Fibroblast of lung (primary cell): ENCODE results near the gene FBXW12. TPM values are rescaled to one million over a fixed set of nuclear protein-coding genes. Genes with fewer than 3 reads are reported as not detected.

Source experiments
- DNase-seq, 2 donors: peaks; one replicate each; pipeline versions ENCODE4 v3.0.0 to v3.0.0-alpha.2; 2010; ENCODE audit warnings: low read depth in 2 of 2
- H2AFZ ChIP-seq: 2 replicates; pipeline ENCODE4 v1.5.1; 2012; ENCODE audit warnings: low read length, control low read depth, inconsistent platforms
- H3K27ac ChIP-seq: 2 replicates; pipeline ENCODE4 v1.5.1; 2011; ENCODE audit warnings: low read length, control low read depth; ENCODE audit not compliant: insufficient read depth
- H3K27me3 ChIP-seq: 2 replicates; pipeline ENCODE4 v1.5.1; 2011; ENCODE audit warnings: mild to moderate bottlenecking, low read length; ENCODE audit not compliant: control insufficient read depth, insufficient read depth
- H3K36me3 ChIP-seq: 2 replicates; pipeline ENCODE4 v1.5.1; 2011; ENCODE audit warnings: low read length; ENCODE audit not compliant: control insufficient read depth, insufficient read depth
- H3K4me1 ChIP-seq: 2 replicates; pipeline ENCODE4 v1.5.1; 2011; ENCODE audit warnings: low read length; ENCODE audit not compliant: control insufficient read depth, insufficient read depth; ENCODE audit errors: extremely low read depth
- H3K4me2 ChIP-seq: 2 replicates; pipeline ENCODE4 v1.5.1; 2011; ENCODE audit warnings: low read length, control low read depth; ENCODE audit not compliant: insufficient read depth; ENCODE audit errors: extremely low read depth
- H3K4me3 ChIP-seq, 4 experiments: fragments of 200-600 bp in 1 of 4; sonication (generic) in 1 of 4; replicated peaks in 1 of 4; 2 replicates each; pipeline ENCODE4 v1.5.1; 2011 to 2016; ENCODE audit warnings: low read length in 4 of 4, low read depth in 3 of 4, mild to moderate bottlenecking in 3 of 4, control low read depth in 2 of 4, inconsistent platforms in 1 of 4, mixed read lengths in 1 of 4; ENCODE audit not compliant: insufficient read depth in 1 of 4; ENCODE audit errors: control extremely low read depth in 1 of 4
- H3K79me2 ChIP-seq: 2 replicates; pipeline ENCODE4 v1.5.1; 2012; ENCODE audit warnings: mild to moderate bottlenecking, low read length, inconsistent platforms; ENCODE audit not compliant: control insufficient read depth, insufficient read depth
- H3K9ac ChIP-seq: 2 replicates; pipeline ENCODE4 v1.5.1; 2011; ENCODE audit warnings: mild to moderate bottlenecking, low read length, control low read depth; ENCODE audit not compliant: insufficient read depth
- H3K9me3 ChIP-seq: 2 replicates; pipeline ENCODE4 v1.5.1; 2012; ENCODE audit warnings: low read depth, low read length; ENCODE audit not compliant: control insufficient read depth, insufficient read depth
- H4K20me1 ChIP-seq: 2 replicates; pipeline ENCODE4 v1.5.1; 2011; ENCODE audit warnings: low read length; ENCODE audit not compliant: control insufficient read depth, insufficient read depth; ENCODE audit errors: extremely low read depth
- EZH2 ChIP-seq: IDR thresholded peaks from 2 replicates; pipeline ENCODE4 v1.5.1; 2012; ENCODE audit warnings: low read length, control low read depth, mild to moderate bottlenecking; ENCODE audit errors: missing control alignments
- polyA plus RNA-seq, 2 donors: library from polyadenylated mRNA; depleted of rRNA in 1 of 2; stranded (reverse) in 1 of 2; unstranded in 1 of 2; fragments of >200 nt; gene quantifications; 2 replicates each; pipeline ENCODE4 v1.2.1, GENCODE V29; 2011 to 2012; ENCODE audit warnings: missing spikeins in 1 of 2
- total RNA-seq: library from RNA; depleted of rRNA; stranded (reverse); fragments of >200 nt; gene quantifications from 2 replicates; pipeline ENCODE4 v1.2.1, GENCODE V29; 2014
- TF ChIP-seq, protein P1 (sequence below), 2 donors: IDR thresholded peaks in 1 of 2; conservative IDR thresholded peaks in 1 of 2; 1 replicate in 1 of 2; 2 replicates in 1 of 2; pipeline ENCODE4 v1.5.1; 2011 to 2012; ENCODE audit warnings: low read length in 2 of 2, control low read depth in 1 of 2, inconsistent platforms in 1 of 2, low read depth in 1 of 2, mild to moderate bottlenecking in 1 of 2

FBXW12 gene
- total and polyA plus RNA-seq, 2 donors (not counting 1 experiment from before 2014, with no cell fraction given) = 0.06 TPM; not detected in 1

DNA sequence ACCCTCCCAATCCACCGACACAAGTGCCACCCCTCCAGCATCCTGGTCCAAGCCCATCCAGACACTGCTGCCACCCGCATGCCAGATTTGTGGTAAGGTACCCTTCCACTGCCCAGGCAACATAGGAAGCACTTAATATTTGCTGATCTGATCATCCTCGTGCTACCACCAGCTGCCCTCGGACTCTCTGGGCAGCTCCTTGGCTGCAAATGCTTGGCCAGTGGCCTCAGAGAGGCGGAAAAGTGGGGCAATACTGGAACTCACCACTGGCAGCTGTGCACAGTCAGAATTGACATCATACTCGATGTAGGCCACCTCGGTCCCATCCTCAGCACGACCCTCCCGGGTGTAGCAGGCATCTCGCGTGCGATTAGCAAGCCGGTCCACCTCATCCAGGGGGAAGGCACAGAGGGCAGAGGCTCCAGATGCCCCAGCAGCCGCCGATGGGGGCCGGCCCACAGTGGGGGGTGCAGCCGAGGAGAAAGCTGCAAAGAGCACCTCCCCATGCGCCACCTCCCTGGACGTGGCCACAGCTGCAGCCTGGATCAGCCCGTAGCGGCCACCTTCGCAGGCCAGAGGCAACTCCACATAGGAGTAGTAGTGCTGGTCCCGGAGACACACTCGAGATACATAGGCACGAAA lies 51.3 kb downstream of the FBXW12 start:
- H4K20me1 ChIP-seq = no peaks in the 10 kb centered on the region
- no peak overlapping the region for H3K4me2 ChIP-seq
- TF ChIP-seq, protein P1, sequence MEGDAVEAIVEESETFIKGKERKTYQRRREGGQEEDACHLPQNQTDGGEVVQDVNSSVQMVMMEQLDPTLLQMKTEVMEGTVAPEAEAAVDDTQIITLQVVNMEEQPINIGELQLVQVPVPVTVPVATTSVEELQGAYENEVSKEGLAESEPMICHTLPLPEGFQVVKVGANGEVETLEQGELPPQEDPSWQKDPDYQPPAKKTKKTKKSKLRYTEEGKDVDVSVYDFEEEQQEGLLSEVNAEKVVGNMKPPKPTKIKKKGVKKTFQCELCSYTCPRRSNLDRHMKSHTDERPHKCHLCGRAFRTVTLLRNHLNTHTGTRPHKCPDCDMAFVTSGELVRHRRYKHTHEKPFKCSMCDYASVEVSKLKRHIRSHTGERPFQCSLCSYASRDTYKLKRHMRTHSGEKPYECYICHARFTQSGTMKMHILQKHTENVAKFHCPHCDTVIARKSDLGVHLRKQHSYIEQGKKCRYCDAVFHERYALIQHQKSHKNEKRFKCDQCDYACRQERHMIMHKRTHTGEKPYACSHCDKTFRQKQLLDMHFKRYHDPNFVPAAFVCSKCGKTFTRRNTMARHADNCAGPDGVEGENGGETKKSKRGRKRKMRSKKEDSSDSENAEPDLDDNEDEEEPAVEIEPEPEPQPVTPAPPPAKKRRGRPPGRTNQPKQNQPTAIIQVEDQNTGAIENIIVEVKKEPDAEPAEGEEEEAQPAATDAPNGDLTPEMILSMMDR (conservative IDR thresholded peaks at IDR 0.05 in 1 of 2, IDR thresholded peaks at IDR 0.05 in 1 of 2; ENCODE audit: low read depth in 1 of 2, low read length in 2 of 2) = no peak
- no peak for TF ChIP-seq EZH2
- DNase-seq = no peak
- no peaks in the 10 kb centered on the region for H3K9me3 ChIP-seq
- no peak overlapping the region for H3K9ac ChIP-seq
- H3K36me3 ChIP-seq = no peaks in the 10 kb centered on the region
- no peaks in the 10 kb centered on the region for H3K79me2 ChIP-seq
- H2AFZ ChIP-seq = no peak overlapping the region
- peaks cover 11% of the 10 kb centered on the region for H3K4me1 ChIP-seq
- no peak overlapping the region for H3K27ac ChIP-seq
- H3K4me3 ChIP-seq = no peak overlapping the region
- H3K27me3 ChIP-seq = no peaks in the 10 kb centered on the region

DNA sequence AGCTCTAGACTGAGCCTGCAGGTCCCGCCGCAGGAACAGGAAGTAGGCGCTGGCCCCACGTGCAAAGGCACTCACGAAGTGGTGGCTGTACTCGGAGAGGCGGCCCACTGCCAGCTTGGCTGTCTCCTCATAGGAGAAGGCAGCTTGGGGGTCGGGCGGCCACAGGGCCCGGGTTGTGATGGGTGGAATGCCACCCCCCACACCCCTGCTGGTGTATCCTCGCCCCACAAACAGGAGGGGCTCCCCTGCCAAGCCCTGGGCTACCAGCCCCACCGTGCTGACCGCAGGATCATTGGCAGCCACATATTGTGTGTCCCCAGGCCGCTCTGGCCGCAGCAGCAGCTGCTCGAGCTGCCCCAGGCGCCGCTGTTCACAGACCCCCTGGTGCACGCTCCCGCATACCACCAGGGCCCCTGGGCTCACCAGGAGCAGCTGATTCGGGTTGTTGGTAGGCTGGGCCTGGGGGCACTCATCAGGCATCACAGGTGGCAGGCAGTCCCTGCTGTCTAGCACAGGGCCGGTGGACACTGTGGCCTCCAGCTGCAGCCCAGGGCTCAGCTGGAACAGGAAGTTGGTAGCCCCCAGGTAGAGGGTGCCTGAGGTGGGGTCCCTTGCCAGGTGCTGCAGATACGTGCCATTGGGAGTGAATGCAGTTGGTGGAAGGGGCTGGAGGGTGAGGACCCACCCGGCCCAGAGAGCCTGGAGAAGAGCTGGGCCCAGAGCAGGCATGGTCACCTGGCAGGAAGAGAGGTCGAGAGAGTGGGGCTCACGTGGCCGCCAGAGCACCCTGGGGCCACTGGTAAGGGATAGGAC lies 52.1 kb downstream of the FBXW12 start:
- Histone ChIP-seq H3K9ac (no peak overlapping the region), H3K27ac (no peak overlapping the region), H3K79me2 (no peaks in the 10 kb centered on the region), H3K36me3 (no peaks in the 10 kb centered on the region), H4K20me1 (no peaks in the 10 kb centered on the region), H3K4me3 (no peak overlapping the region), H3K27me3 (no peaks in the 10 kb centered on the region), H3K4me1 (peaks cover 11% of the 10 kb centered on the region), H2AFZ (no peak overlapping the region), H3K9me3 (no peaks in the 10 kb centered on the region), H3K4me2 (no peak overlapping the region)
- TF ChIP-seq EZH2 = no peak
- TF ChIP-seq, protein P1 (conservative IDR thresholded peaks at IDR 0.05 in 1 of 2, IDR thresholded peaks at IDR 0.05 in 1 of 2; ENCODE audit: low read depth in 1 of 2, low read length in 2 of 2) = no peak
- DNase-seq = no peak

DNA sequence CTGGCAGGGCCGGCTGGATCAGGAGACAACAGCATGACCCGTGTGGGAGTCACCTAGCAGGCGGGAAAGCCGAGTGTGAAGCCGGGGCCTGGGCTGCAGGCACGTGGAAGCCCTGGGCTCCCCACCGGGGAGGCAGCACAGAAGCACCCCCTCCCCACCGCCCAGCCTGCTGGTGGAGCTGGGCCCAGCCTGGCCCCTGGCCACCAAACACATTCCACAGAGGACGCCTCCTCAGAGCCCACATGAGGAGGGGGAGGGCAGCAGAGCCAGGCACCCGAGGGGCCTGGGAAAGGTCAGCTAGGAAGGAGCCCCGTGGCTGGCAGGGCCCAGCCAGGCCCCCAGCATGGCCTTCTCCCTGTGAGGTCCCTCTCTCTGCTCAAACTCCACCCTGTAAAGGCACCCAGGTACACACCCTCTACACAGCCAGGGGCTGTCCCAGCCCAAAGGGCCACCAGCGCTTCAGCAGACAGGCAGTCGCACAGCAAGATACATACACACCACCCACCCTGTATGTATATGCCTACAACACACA lies 53.3 kb downstream of the FBXW12 start:
- no peak for TF ChIP-seq EZH2
- TF ChIP-seq, protein P1 (conservative IDR thresholded peaks at IDR 0.05 in 1 of 2, IDR thresholded peaks at IDR 0.05 in 1 of 2; ENCODE audit: low read depth in 1 of 2, low read length in 2 of 2) = no peak
- Histone ChIP-seq H3K27me3 (no peaks in the 10 kb centered on the region), H3K79me2 (no peaks in the 10 kb centered on the region), H3K27ac (no peak overlapping the region), H3K4me1 (peaks cover 16% of the 10 kb centered on the region), H3K4me2 (no peak overlapping the region), H3K9me3 (no peaks in the 10 kb centered on the region), H3K36me3 (no peaks in the 10 kb centered on the region), H3K4me3 (no peak overlapping the region), H4K20me1 (no peaks in the 10 kb centered on the region), H3K9ac (no peak overlapping the region), H2AFZ (no peak overlapping the region)
- DNase-seq = peak; percentile 29 to 35
